HCT116 (cell line): ENCODE data around the gene VN1R2. TPM values are rescaled to one million over a fixed set of nuclear protein-coding genes. Genes with fewer than 3 reads are reported as not detected.
A peak's percentile ranks its signal among the peaks of the same experiment; 100 is the strongest.
"Not testable (repeated sequence)": the region's sequence is repeated elsewhere in the genome, so short reads cannot be mapped to it uniquely, and the experiment has no call there.

Source experiments
- ATAC-seq: fragments of 200-7000 bp; cut with Tn5 transposase; 2 replicates; pipeline ENCODE4 v1.9.1; 2020; ENCODE audit warnings: mild to moderate bottlenecking, moderate library complexity
- BruUV-seq: library from RNA; stranded (reverse); fragments of 400-500 nt; replicated peaks from 2 replicates; lab custom pipeline; 2021; lab: Mats Ljungman, UMichigan
- CTCF ChIA-PET: fragments of 300-600 bp; sonication (Branson Sonifier 250); formaldehyde crosslinking; loops from one replicate; lab custom pipeline; 2021; ENCODE audit warnings: antibody characterized with exemption; lab: Charles Lee
- POLR2A ChIA-PET: fragments of 300-600, 350-600 bp; sonication (Branson Sonifier 250); formaldehyde crosslinking; loops from one replicate; lab custom pipeline; 2021; ENCODE audit warnings: antibody characterized with exemption; lab: Charles Lee
- RAD21 ChIA-PET, 2 experiments: fragments of 300-600 bp; sonication (Branson Sonifier 250); formaldehyde crosslinking; loops; one replicate each; lab custom pipeline; 2023; ENCODE audit warnings: low total read pairs in 2 of 2; ENCODE audit not compliant: uncharacterized antibody in 2 of 2, unreplicated experiment in 2 of 2, low non-redundant PET in 1 of 2; lab: Charles Lee
- DNase-seq: peaks from one replicate; pipeline ENCODE4 v3.0.0-alpha.2; 2010; ENCODE audit warnings: low read depth, low spot score
- H2AFZ ChIP-seq: fragments of 200-600 bp; shearing (Covaris generic), sonication (generic); 2 replicates; pipeline ENCODE4 v1.6.1; 2017; ENCODE audit warnings: low read depth, mixed run types, mixed read lengths, antibody characterized with exemption, low read length; ENCODE audit not compliant: poor library complexity, severe bottlenecking
- H3K27ac ChIP-seq: 2 replicates; pipeline ENCODE4 v1.5.1; 2012; ENCODE audit warnings: low read depth, low read length
- H3K27me3 ChIP-seq: fragments of 200-600 bp; sonication (generic); 2 replicates; pipeline ENCODE4 v1.6.1; 2016; ENCODE audit warnings: mixed run types, low read length, mixed read lengths; ENCODE audit not compliant: insufficient read depth
- H3K36me3 ChIP-seq, 2 experiments: fragments of 200-500 bp in 1 of 2; fragments of 200-600 bp in 1 of 2; sonication (Bioruptor generic) in 1 of 2; sonication (generic) in 1 of 2; 2 replicates each; pipeline versions ENCODE4 v1.5.1 to v1.6.1; 2014 to 2016; ENCODE audit warnings: low read length in 2 of 2, inconsistent platforms in 1 of 2, mixed read lengths in 1 of 2, mixed run types in 1 of 2; ENCODE audit not compliant: insufficient read depth in 2 of 2, control insufficient read depth in 1 of 2
- H3K4me1 ChIP-seq, 2 experiments: fragments of 200-600 bp in 1 of 2; sonication (generic) in 1 of 2; 2 replicates each; pipeline versions ENCODE4 v1.5.1 to v1.6.1; 2012 to 2017; ENCODE audit warnings: low read length in 2 of 2, inconsistent platforms in 1 of 2, mild to moderate bottlenecking in 1 of 2, mixed read lengths in 1 of 2, mixed run types in 1 of 2, moderate library complexity in 1 of 2; ENCODE audit not compliant: insufficient read depth in 2 of 2, control insufficient read depth in 1 of 2
- H3K4me2 ChIP-seq: fragments of 200-600 bp; sonication (generic); 2 replicates; pipeline ENCODE4 v1.6.1; 2017; ENCODE audit warnings: mixed run types, low read length, mixed read lengths
- H3K4me3 ChIP-seq, 2 experiments: fragments of 200-600 bp in 1 of 2; sonication (generic) in 1 of 2; replicated peaks in 1 of 2; 2 replicates each; pipeline ENCODE4 v1.5.1; 2011 to 2016; ENCODE audit warnings: low read length in 2 of 2, control low read depth in 1 of 2, low read depth in 1 of 2, mild to moderate bottlenecking in 1 of 2, mixed read lengths in 1 of 2, mixed run types in 1 of 2
- H3K79me2 ChIP-seq: fragments of 200-600 bp; sonication (generic); 2 replicates; pipeline ENCODE4 v1.6.1; 2017; ENCODE audit warnings: mild to moderate bottlenecking, mixed run types, low read length, moderate library complexity, mixed read lengths; ENCODE audit not compliant: insufficient read depth
- H3K9ac ChIP-seq: fragments of 200-600 bp; sonication (generic); 2 replicates; pipeline ENCODE4 v1.6.1; 2016; ENCODE audit warnings: low read length, mixed read lengths
- H3K9me2 ChIP-seq: fragments of 200-600 bp; sonication (generic), shearing (Covaris generic); 2 replicates; pipeline ENCODE4 v1.6.1; 2017; ENCODE audit warnings: mixed run types, mild to moderate bottlenecking, moderate library complexity; ENCODE audit not compliant: insufficient read depth
- H3K9me3 ChIP-seq, 2 experiments: fragments of 200-500 bp in 1 of 2; fragments of 200-600 bp in 1 of 2; sonication (Bioruptor generic) in 1 of 2; sonication (generic) in 1 of 2; 2 replicates each; pipeline ENCODE4 v1.6.1; 2014 to 2017; ENCODE audit warnings: low read length in 2 of 2, mixed read lengths in 2 of 2, inconsistent platforms in 1 of 2, low read depth in 1 of 2, mild to moderate bottlenecking in 1 of 2, mixed run types in 1 of 2, moderate library complexity in 1 of 2; ENCODE audit not compliant: control insufficient read depth in 1 of 2, insufficient read depth in 1 of 2
- H4K20me1 ChIP-seq: fragments of 200-600 bp; sonication (generic), shearing (Covaris generic); 2 replicates; pipeline ENCODE4 v1.6.1; 2017; ENCODE audit warnings: mixed run types, mild to moderate bottlenecking, moderate library complexity; ENCODE audit not compliant: insufficient read depth
- JUND ChIP-seq: IDR thresholded peaks from 2 replicates; pipeline ENCODE4 v1.6.1; 2012
- RAD21 ChIP-seq: IDR thresholded peaks from 2 replicates; pipeline ENCODE4 v1.6.1; 2012; ENCODE audit warnings: low read depth, mild to moderate bottlenecking
- ZNF274 ChIP-seq: fragments of 200-500 bp; sonication (Bioruptor generic); IDR thresholded peaks from 2 replicates; pipeline ENCODE4 v1.6.1; 2014; ENCODE audit warnings: mild to moderate bottlenecking, low read depth, low read length, inconsistent platforms
- intact Hi-C: fragments of 100-400 bp; cut with micrococcal nuclease; formaldehyde crosslinking; loops from 2 replicates; pipeline ENCODE4 v1.10.0; 2022
- total RNA-seq: library from RNA; stranded (reverse); gene quantifications from one replicate; pipeline ENCODE4 v1.2.1, GENCODE V29; 2021; ENCODE audit not compliant: unreplicated experiment

The VN1R2 gene
- total RNA-seq, 1 experiment from 2014 or later = not detected

GRCh38 chr19:53212703-53213320 lies 45.3 kb upstream of the VN1R2 start:
- ChIA-PET CTCF (no interaction called here), POLR2A (no interaction called here), RAD21 (no interaction called here)
- intact Hi-C loops = no loop called here
- Histone ChIP-seq H2AFZ (no peak overlapping the region), H3K79me2 (no peaks in the 10 kb centered on the region), H3K27ac (no peak overlapping the region), H3K36me3 (no peaks in the 10 kb centered on the region; a peak in 1 of 4 replicates), H3K4me1 (no peaks in the 10 kb centered on the region), H3K9me3 (peaks cover 29 to 36% of the 10 kb centered on the region in 2 experiments; a peak in 2 of 4 replicates), H3K9me2 (no peaks in the 10 kb centered on the region), H3K9ac (no peak overlapping the region), H3K27me3 (no peaks in the 10 kb centered on the region), H3K4me3 (no peak overlapping the region), H3K4me2 (no peak overlapping the region), H4K20me1 (no peaks in the 10 kb centered on the region)
- ATAC-seq = no peak
- BruUV-seq = no TSS peak
- TF ChIP-seq RAD21 (no peak), JUND (no peak), ZNF274 (peak; percentile 74)
- DNase-seq = no peak

GRCh38 chr19:53222716-53223115 lies 35.4 kb upstream of the VN1R2 start:
- H3K9ac ChIP-seq, RAD21 ChIA-PET, CTCF ChIA-PET, H3K4me1 ChIP-seq, H3K9me2 ChIP-seq, H4K20me1 ChIP-seq, H3K27me3 ChIP-seq, H3K9me3 ChIP-seq, H2AFZ ChIP-seq, POLR2A ChIA-PET, BruUV-seq, H3K4me2 ChIP-seq, ATAC-seq, H3K36me3 ChIP-seq, intact Hi-C loops, DNase-seq, H3K27ac ChIP-seq, H3K79me2 ChIP-seq, H3K4me3 ChIP-seq: not testable (repeated sequence)
